Dermis microvascular lymphatic vessel endothelial cell (primary cell): ENCODE results near the gene OR1J2. TPM values are rescaled to one million over a fixed set of nuclear protein-coding genes. Genes with fewer than 3 reads are reported as not detected.

Source experiments
- DNase-seq, 2 donors: peaks; one replicate each; pipeline versions ENCODE4 v3.0.0 to v3.0.0-alpha.2; 2010; ENCODE audit warnings: low read depth in 2 of 2
- total RNA-seq: library from RNA; depleted of rRNA; stranded (reverse); fragments of >200 nt; gene quantifications from 2 replicates; pipeline ENCODE4 v1.2.1, GENCODE V29; 2014

Gene OR1J2
- total RNA-seq, 1 donor from 2014 or later, result not detected

DNA sequence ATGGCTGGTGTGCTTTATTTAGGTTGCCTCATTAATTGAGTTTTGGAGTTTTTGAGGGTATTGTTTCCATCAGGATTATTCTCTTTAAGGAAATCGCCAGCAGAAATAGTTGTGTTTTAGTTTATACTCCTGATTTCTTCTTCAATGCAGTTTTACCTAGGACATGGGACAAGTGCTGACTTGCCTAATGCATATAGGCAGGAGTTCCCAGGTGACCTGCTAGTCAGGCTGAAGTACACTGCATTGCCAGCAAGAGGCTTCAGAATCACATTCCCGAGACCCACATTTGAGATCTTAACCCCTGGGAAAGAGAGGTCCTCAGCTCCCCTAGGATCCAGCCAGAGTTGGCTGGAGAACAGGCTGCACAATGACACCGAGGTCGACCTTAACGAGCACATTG lies 40.8 kb downstream of the OR1J2 start:
- DNase-seq, result no peak

DNA sequence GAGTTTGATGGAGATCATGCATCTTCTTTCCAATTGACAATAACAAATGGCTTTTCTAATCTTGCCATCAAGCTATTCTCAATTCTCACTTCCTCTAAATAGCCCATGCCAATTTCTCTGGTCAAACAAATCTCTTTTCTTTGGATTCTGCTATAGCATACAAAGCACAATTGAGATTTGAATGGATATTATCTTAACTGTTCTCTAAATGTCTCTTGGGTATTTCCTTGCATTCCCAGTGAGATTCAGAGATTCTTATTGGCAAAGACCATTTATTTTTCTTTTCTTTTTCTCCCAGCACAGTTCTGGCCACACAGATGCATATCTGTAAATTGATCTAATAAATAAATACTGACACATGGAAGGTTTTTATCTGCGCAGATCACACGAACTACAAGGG lies 42.2 kb downstream of the OR1J2 start, which contains the start of gene OR1N2:
Gene OR1N2 (plus strand): TSS at position 301 of the 400 bp plus-strand sequence. CDS start 100 bp downstream, outside the sequence.
- no peak for DNase-seq

Other genes with a start within 250 kb of the OR1J2 start
- gene RBM18, start 246.0 kb upstream of the OR1J2 start, total RNA-seq, result 5.3 and 5.7 TPM in 2 replicates
- 29.8 and 34.1 TPM in 2 replicates for gene MRRF, start 245.9 kb upstream of the OR1J2 start, total RNA-seq
- 1.0 and 1.8 TPM in 2 replicates for gene PTGS1, start 139.8 kb upstream of the OR1J2 start, total RNA-seq
- not detected in 2 replicates for gene OR1J1, start 32.9 kb upstream of the OR1J2 start, total RNA-seq
- under 0.01 TPM in 1 of 2 replicates, not detected in the other for gene OR1J4, start 8.3 kb downstream of the OR1J2 start, total RNA-seq
- not detected in 2 replicates for gene OR1N1, start 16.5 kb downstream of the OR1J2 start, total RNA-seq
- gene OR1N2, start 42.3 kb downstream of the OR1J2 start, total RNA-seq, result not detected in 2 replicates
- 0.13 and 0.25 TPM in 2 replicates for gene OR1L8, start 72.6 kb downstream of the OR1J2 start, total RNA-seq
- gene OR1Q1, start 103.9 kb downstream of the OR1J2 start, total RNA-seq, result not detected in 2 replicates
- gene OR1B1, start 146.8 kb downstream of the OR1J2 start, total RNA-seq, result 0.25 and 0.26 TPM in 2 replicates
- not detected in 2 replicates for gene OR1L1, start 150.9 kb downstream of the OR1J2 start, total RNA-seq
- gene OR1L3, start 164.3 kb downstream of the OR1J2 start, total RNA-seq, result not detected in 2 replicates
- gene OR1L4, start 213.2 kb downstream of the OR1J2 start, total RNA-seq, result not detected in 2 replicates
- not detected in 2 replicates for gene OR1L6, start 231.5 kb downstream of the OR1J2 start, total RNA-seq